Upper lobe of right lung (tissue), 1 donor: ENCODE results near the gene RNF144A. TPM values are rescaled to one million over a fixed set of nuclear protein-coding genes. Genes with fewer than 3 reads are reported as not detected.

ENCODE experiments used
- ATAC-seq: fragments of 200-7000 bp; cut with Tn5 transposase; one replicate; pipeline ENCODE4 v1.9.1; 2020; ENCODE audit warnings: mild to moderate bottlenecking, moderate library complexity
- DNase-seq: peaks from one replicate; pipeline ENCODE4 v3.0.0-alpha.2; 2020
- H3K27ac ChIP-seq: fragments of 200-600 bp; one replicate; pipeline ENCODE4 v1.8.0; 2022
- H3K27me3 ChIP-seq: fragments of 200-600 bp; one replicate; pipeline ENCODE4 v1.8.0; 2022; ENCODE audit warnings: mild to moderate bottlenecking
- H3K36me3 ChIP-seq: fragments of 200-600 bp; one replicate; pipeline ENCODE4 v1.8.0; 2022
- H3K4me1 ChIP-seq: fragments of 200-600 bp; one replicate; pipeline ENCODE4 v1.8.0; 2022
- H3K4me3 ChIP-seq: fragments of 200-600 bp; one replicate; pipeline ENCODE4 v1.8.0; 2022; ENCODE audit warnings: mild to moderate bottlenecking
- H3K9me3 ChIP-seq: fragments of 200-600 bp; one replicate; pipeline ENCODE4 v1.8.0; 2022
- intact Hi-C: fragments of 100-400 bp; cut with DNase I; formaldehyde crosslinking; loops from one replicate; pipeline ENCODE4 v1.11.0; 2022
- total RNA-seq: library from RNA; stranded (reverse); fragmentation: NEBNext Ultra II Directional; extraction: Animal tissue kit (Norgen Biotek cat#: 25700); gene quantifications from one replicate; pipeline ENCODE4 v1.2.1, GENCODE V29; 2021
- TF ChIP-seq, protein P1 (sequence below): fragments of 200-600 bp; IDR thresholded peaks from one replicate; pipeline ENCODE4 v1.8.0; 2022; ENCODE audit warnings: antibody characterized with exemption
- donor health status: DM: no; HTN: yes; CAD: no; lungs with severe emphysema.

RNF144A gene
- total RNA-seq, 1 donor from 2014 or later, result 16.0 TPM

DNA sequence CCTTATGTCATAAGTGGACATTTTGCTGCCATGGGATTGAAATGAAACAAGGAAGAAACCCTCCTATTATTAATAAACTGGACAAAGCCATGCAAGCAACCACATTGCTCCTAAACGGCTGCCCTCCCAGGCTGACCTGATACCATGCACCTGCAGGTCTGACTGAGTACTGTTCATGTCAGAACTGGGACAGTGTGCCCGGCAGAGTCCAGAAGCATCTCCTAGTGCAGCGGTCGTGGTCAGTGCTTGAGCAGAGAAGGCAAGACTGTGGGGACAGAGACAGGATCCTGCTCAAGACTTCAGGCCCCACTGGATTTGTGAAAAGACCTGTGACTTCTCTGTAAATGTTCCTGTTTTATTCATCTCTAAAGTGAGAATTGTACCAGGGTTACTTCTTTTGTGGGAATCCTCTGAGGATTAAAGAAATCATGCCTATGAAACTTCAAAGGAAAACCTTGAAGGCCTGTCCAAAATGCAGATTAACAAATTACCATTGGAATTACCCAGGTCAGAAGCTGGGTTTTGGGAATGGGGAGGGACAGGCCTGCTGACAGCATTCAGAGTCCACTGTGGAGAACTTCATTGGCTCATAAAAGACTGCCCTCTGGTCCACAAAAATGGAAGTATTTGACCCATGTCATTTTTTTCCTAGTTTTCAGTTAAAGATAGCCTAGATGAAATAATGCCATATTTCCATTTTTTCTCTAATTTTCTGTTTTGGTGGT lies 13.9 kb downstream of the RNF144A start:
- Histone ChIP-seq H3K36me3 (no peaks in the 10 kb centered on the region), H3K27me3 (no peaks in the 10 kb centered on the region), H3K4me3 (no peak overlapping the region), H3K27ac (no peak overlapping the region), H3K9me3 (no peaks in the 10 kb centered on the region), H3K4me1 (no peaks in the 10 kb centered on the region)
- TF ChIP-seq, protein P1, sequence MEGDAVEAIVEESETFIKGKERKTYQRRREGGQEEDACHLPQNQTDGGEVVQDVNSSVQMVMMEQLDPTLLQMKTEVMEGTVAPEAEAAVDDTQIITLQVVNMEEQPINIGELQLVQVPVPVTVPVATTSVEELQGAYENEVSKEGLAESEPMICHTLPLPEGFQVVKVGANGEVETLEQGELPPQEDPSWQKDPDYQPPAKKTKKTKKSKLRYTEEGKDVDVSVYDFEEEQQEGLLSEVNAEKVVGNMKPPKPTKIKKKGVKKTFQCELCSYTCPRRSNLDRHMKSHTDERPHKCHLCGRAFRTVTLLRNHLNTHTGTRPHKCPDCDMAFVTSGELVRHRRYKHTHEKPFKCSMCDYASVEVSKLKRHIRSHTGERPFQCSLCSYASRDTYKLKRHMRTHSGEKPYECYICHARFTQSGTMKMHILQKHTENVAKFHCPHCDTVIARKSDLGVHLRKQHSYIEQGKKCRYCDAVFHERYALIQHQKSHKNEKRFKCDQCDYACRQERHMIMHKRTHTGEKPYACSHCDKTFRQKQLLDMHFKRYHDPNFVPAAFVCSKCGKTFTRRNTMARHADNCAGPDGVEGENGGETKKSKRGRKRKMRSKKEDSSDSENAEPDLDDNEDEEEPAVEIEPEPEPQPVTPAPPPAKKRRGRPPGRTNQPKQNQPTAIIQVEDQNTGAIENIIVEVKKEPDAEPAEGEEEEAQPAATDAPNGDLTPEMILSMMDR, result no peak
- DNase-seq, result no peak
- ATAC-seq, result no peak
- intact Hi-C loops, result no loop called here

DNA sequence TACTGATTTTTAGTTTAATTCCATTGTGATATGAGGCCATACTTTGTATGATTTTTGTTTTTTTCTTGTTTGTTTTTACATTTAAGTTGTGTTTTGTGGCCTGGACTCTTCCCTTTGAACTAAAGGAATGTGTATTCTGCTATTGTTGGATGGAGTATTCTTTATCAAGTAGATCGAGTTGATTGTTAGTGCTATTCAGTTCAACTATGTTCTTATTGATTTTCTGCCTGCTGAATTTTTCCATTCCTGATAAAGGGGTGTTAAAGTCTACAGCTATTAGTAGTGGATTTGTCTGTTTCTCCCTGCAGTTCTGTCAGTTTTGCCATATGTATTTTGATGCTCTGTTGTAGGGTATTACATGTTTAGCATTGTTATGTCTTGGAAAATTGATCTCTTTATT lies 14.5 kb downstream of the RNF144A start:
- ATAC-seq (no peak), DNase-seq (no peak)
- TF ChIP-seq, protein P1, result no peak
- Histone ChIP-seq H3K27ac (no peak overlapping the region), H3K27me3 (no peaks in the 10 kb centered on the region), H3K4me3 (no peak overlapping the region), H3K36me3 (no peaks in the 10 kb centered on the region), H3K4me1 (no peaks in the 10 kb centered on the region), H3K9me3 (no peaks in the 10 kb centered on the region)
- intact Hi-C loops, result no loop called here

DNA sequence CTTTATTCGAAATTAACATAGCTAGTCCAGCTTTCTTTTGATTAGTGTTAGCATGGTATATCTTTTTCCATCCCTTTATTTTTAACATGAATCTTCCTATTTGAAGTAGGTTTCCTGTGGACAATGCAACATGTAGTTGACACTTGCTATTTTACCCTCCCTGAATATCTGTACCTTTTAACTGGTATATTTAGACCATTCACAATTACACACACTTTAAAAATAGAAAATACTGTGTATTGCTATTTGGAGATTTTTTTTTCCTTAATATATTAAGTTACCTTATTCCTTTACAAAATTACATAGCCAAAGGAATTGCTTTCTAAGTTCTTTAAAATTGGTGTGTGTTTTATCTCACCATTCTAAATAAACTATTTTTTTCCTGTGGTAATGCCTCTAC lies 15.0 kb downstream of the RNF144A start:
- no peak overlapping the region for H3K27ac ChIP-seq
- intact Hi-C loops, result no loop called here
- TF ChIP-seq, protein P1, result no peak
- ATAC-seq (no peak), DNase-seq (no peak)
- no peak overlapping the region for H3K4me3 ChIP-seq
- no peaks in the 10 kb centered on the region for H3K4me1 ChIP-seq
- H3K27me3 ChIP-seq, result no peaks in the 10 kb centered on the region
- H3K36me3 ChIP-seq, result no peaks in the 10 kb centered on the region
- H3K9me3 ChIP-seq, result no peaks in the 10 kb centered on the region

DNA sequence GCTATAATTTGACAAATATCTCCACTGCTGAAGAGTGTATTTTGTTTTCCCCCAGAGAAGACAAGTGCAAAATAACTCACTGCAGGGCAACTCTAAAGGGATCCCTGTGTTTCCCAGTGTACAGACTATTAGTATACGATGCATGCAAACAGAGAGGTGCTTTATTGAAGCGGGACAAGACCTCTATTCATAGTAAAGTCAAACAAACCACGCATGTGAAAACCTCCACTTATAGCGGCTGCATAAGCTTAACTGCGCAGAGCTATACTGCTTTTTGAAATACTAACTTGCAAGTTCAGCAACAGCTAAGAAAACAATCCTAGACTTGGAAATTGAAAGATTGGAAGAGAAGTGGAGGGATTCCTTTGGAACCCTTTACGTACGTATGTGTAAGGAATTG lies 15.6 kb downstream of the RNF144A start:
- Histone ChIP-seq H3K27ac (no peak overlapping the region), H3K27me3 (no peaks in the 10 kb centered on the region), H3K9me3 (no peaks in the 10 kb centered on the region), H3K4me3 (no peak overlapping the region), H3K36me3 (no peaks in the 10 kb centered on the region), H3K4me1 (no peaks in the 10 kb centered on the region)
- ATAC-seq (no peak), DNase-seq (no peak)
- TF ChIP-seq, protein P1, result no peak
- intact Hi-C loops, result no loop called here

DNA sequence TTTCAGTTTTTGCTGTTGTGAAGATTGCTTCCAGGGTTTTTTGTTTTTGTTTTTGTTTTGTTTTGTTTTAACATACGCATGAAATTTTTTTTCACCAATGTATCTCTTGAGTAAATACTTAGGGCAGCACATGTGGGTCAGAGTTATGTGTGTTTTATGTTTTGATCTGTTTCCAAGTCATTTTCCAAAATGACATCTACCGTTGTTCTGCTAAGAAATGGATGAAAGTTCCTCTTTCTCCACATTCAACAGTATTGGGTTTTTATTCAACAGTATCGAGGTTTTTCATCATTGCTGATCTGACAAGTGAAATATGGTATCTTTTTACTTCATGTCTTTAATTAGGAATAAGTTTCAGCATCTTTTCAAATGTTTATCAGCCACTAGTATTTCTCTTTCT lies 16.7 kb downstream of the RNF144A start:
- no peaks in the 10 kb centered on the region for H3K36me3 ChIP-seq
- no peak for ATAC-seq
- H3K27ac ChIP-seq, result no peak overlapping the region
- no peaks in the 10 kb centered on the region for H3K9me3 ChIP-seq
- H3K4me3 ChIP-seq, result no peak overlapping the region
- intact Hi-C loops, result no loop called here
- no peaks in the 10 kb centered on the region for H3K27me3 ChIP-seq
- no peaks in the 10 kb centered on the region for H3K4me1 ChIP-seq
- TF ChIP-seq, protein P1, result no peak
- no peak for DNase-seq

DNA sequence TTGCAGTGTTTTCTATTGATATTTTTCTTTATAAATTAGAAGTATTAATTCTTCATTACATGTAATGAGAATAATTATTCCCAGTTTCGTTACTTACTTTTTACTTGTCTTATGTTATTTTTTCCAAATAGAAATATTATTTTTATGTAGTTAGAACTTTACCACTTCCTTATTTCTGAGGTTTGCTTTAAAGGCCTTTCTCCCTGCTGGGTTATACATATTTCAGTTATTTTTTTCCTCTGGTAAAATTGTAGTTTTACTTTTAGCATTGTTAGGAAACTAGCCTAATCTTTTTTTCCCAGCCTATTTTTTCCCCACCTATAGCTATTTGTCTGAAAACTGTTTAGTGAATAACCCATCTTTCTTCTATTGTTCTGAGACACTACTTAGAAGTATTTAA lies 17.1 kb downstream of the RNF144A start:
- H3K9me3 ChIP-seq, result no peaks in the 10 kb centered on the region
- no peaks in the 10 kb centered on the region for H3K4me1 ChIP-seq
- no peaks in the 10 kb centered on the region for H3K36me3 ChIP-seq
- TF ChIP-seq, protein P1, result no peak
- no peak overlapping the region for H3K27ac ChIP-seq
- DNase-seq (no peak), ATAC-seq (no peak)
- H3K4me3 ChIP-seq, result no peak overlapping the region
- H3K27me3 ChIP-seq, result no peaks in the 10 kb centered on the region
- intact Hi-C loops, result no loop called here
